ENCODE measurements around the gene CEP170B.

The CEP170B gene

GRCh38 chr14:104844306-104845032, 20.6 kb upstream of the CEP170B start:
- TF ChIP-seq CTCF (IDR thresholded peaks at IDR 0.05; ENCODE audit: low read depth, low read length, missing control alignments): no peak
- no peak overlapping the region for H3K4me3 ChIP-seq (ENCODE audit: low read depth, low read length)
- DNase-seq (ENCODE audit: low read depth): no peak

GRCh38 chr14:104845033-104845666, 19.9 kb upstream of the CEP170B start:
- DNase-seq (ENCODE audit: low read depth): no peak
- no peak overlapping the region for H3K4me3 ChIP-seq (ENCODE audit: low read depth, low read length)

GRCh38 chr14:104845834-104846441, 19.1 kb upstream of the CEP170B start:
- no peak overlapping the region for H3K4me3 ChIP-seq (ENCODE audit: low read depth, low read length)
- no peak for DNase-seq (ENCODE audit: low read depth)
- TF ChIP-seq CTCF (IDR thresholded peaks at IDR 0.05; ENCODE audit: low read depth, low read length, missing control alignments): no peak

More at GRCh38 chr14:104845033-104845666, 19.9 kb upstream of the CEP170B start:
- TF ChIP-seq CTCF (IDR thresholded peaks at IDR 0.05; ENCODE audit: low read depth, low read length, missing control alignments): no peak

- no peak for DNase-seq (ENCODE audit: low read depth)
- H3K4me3 ChIP-seq (ENCODE audit: low read depth, low read length): no peak overlapping the region
Observed at GRCh38 chr14:104852280-104852663, 12.8 kb upstream of the CEP170B start.

GRCh38 chr14:104855532-104856090, 9.5 kb upstream of the CEP170B start:
- no peak for TF ChIP-seq CTCF (IDR thresholded peaks at IDR 0.05; ENCODE audit: low read depth, low read length, missing control alignments)
- no peak overlapping the region for H3K4me3 ChIP-seq (ENCODE audit: low read depth, low read length)
- DNase-seq (ENCODE audit: low read depth): no peak

More at GRCh38 chr14:104852280-104852663, 12.8 kb upstream of the CEP170B start:
- TF ChIP-seq CTCF (IDR thresholded peaks at IDR 0.05; ENCODE audit: low read depth, low read length, missing control alignments): no peak

- no peak for DNase-seq (ENCODE audit: low read depth)
- TF ChIP-seq CTCF (IDR thresholded peaks at IDR 0.05; ENCODE audit: low read depth, low read length, missing control alignments): no peak
- H3K4me3 ChIP-seq (ENCODE audit: low read depth, low read length): no peak overlapping the region
Observed at GRCh38 chr14:104856157-104856868, 8.8 kb upstream of the CEP170B start.

Data from GM12864 (cell line).